Left ventricle myocardium inferior (tissue), 1 donor: ENCODE data around the gene SHISAL1. TPM values are rescaled to one million over a fixed set of nuclear protein-coding genes. Genes with fewer than 3 reads are reported as not detected.
A peak's percentile ranks its signal among the peaks of the same experiment; 100 is the strongest.
"Not testable (repeated sequence)": the region's sequence is repeated elsewhere in the genome, so short reads cannot be mapped to it uniquely, and the experiment has no call there.

ENCODE experiments used
- DNase-seq: peaks from one replicate; pipeline ENCODE4 v3.0.0-alpha.2; 2020
- H3K27ac ChIP-seq: fragments of 200-600 bp; replicated peaks from 2 replicates; pipeline ENCODE4 v1.8.0; 2021
- H3K27me3 ChIP-seq: fragments of 200-600 bp; 2 replicates; pipeline ENCODE4 v1.8.0; 2021; ENCODE audit warnings: low read depth
- H3K36me3 ChIP-seq: fragments of 200-600 bp; 2 replicates; pipeline ENCODE4 v1.8.0; 2021
- H3K4me1 ChIP-seq: fragments of 200-600 bp; 2 replicates; pipeline ENCODE4 v1.8.0; 2021
- H3K4me3 ChIP-seq: fragments of 200-600 bp; 2 replicates; pipeline ENCODE4 v1.8.0; 2021; ENCODE audit warnings: mild to moderate bottlenecking, moderate library complexity
- H3K9me3 ChIP-seq: fragments of 200-600 bp; replicated peaks from 2 replicates; pipeline ENCODE4 v1.8.0; 2021
- CTCF ChIP-seq: fragments of 200-600 bp; IDR thresholded peaks from 2 replicates; pipeline ENCODE4 v1.8.0; 2021; ENCODE audit warnings: antibody characterized with exemption, mild to moderate bottlenecking, borderline replicate concordance
- intact Hi-C: fragments of 100-400 bp; cut with micrococcal nuclease; formaldehyde crosslinking; loops from one replicate; pipeline ENCODE4 v1.11.0; 2022
- total RNA-seq: library from RNA; stranded (reverse); fragmentation: NEBNext Ultra II Directional; extraction: Animal tissue kit (Norgen Biotek cat#: 25700); gene quantifications from one replicate; pipeline ENCODE4 v1.2.1, GENCODE V29; 2021
- donor health status: DM: no; HTN: yes; CAD: no; lungs with severe emphysema.

Gene SHISAL1
- total RNA-seq, 1 donor from 2014 or later: 1.3 TPM

DNA sequence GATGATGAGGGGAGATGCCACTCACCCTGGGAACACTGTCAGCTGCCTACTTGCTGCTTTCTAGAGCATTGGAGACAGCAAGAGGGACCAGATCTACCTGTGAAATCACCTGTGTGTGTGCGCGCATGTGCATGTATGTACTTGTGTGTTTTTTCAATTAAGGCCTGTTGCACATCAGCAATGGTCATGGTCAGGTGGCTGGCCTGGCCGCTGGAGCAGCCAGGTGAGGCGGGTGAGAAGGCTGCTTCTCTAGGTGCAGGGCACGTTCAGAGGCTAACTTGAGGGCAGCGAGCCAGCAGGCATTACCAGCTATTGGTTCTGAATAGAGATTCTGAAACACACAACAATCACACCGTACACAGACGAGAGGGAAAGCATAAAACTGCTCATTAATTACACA lies 66.9 kb downstream of the SHISAL1 start:
- Histone ChIP-seq H3K4me1 (peaks cover 5% of the 10 kb centered on the region), H3K27ac (no peak overlapping the region), H3K4me3 (no peak overlapping the region), H3K9me3 (peaks cover 20% of the 10 kb centered on the region), H3K36me3 (no peaks in the 10 kb centered on the region), H3K27me3 (peaks cover 28% of the 10 kb centered on the region)
- DNase-seq: no peak
- no peak for TF ChIP-seq CTCF
- intact Hi-C loops: no loop called here

DNA sequence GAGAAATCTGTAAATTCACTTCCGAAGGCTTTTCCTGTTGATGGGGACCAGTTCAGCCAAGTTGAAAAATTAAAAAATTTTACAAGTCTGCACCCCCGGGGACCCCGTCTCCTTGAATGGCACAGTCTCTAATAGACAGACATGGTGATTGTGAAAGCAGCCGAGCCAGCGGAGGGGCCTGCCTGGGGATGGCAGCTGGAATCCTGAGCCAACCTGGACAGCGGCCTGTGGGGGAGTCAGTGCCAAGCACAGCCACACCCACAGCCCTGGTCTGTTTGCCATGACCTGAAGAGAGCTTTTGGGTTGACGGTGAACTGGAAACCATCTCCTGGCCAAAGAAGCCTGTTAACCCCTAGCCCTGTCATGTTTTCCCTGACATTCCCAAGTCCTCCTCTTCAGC lies 67.3 kb downstream of the SHISAL1 start:
- no peaks in the 10 kb centered on the region for H3K36me3 ChIP-seq
- no peak overlapping the region for H3K4me3 ChIP-seq
- peaks cover 5% of the 10 kb centered on the region for H3K4me1 ChIP-seq
- peaks cover 16% of the 10 kb centered on the region for H3K9me3 ChIP-seq
- peak; percentile 49 for DNase-seq
- peaks cover 28% of the 10 kb centered on the region for H3K27me3 ChIP-seq
- intact Hi-C loops: no loop called here
- no peak for TF ChIP-seq CTCF
- H3K27ac ChIP-seq: no peak overlapping the region

- Histone ChIP-seq H3K27me3 (peaks cover 28% of the 10 kb centered on the region), H3K27ac (no peak overlapping the region), H3K36me3 (no peaks in the 10 kb centered on the region), H3K4me3 (no peak overlapping the region), H3K9me3 (peaks cover 5% of the 10 kb centered on the region), H3K4me1 (peaks cover 5% of the 10 kb centered on the region)
- TF ChIP-seq CTCF: no peak
- no peak for DNase-seq
- intact Hi-C loops: no loop called here
Observed at GRCh38 chr22:44244265-44244822, 68.4 kb downstream of the SHISAL1 start.

GRCh38 chr22:44243761-44244160 lies 69.0 kb downstream of the SHISAL1 start:
- no peak overlapping the region for H3K27ac ChIP-seq
- peaks cover 28% of the 10 kb centered on the region for H3K27me3 ChIP-seq
- no peak for DNase-seq
- no peak for TF ChIP-seq CTCF
- no peaks in the 10 kb centered on the region for H3K36me3 ChIP-seq
- H3K9me3 ChIP-seq: peaks cover under 1% of the 10 kb centered on the region
- intact Hi-C loops: no loop called here
- no peak overlapping the region for H3K4me3 ChIP-seq
- H3K4me1 ChIP-seq: peaks cover 5% of the 10 kb centered on the region

GRCh38 chr22:44242946-44243724 lies 69.6 kb downstream of the SHISAL1 start:
- no peak overlapping the region for H3K4me3 ChIP-seq
- H3K9me3 ChIP-seq: peaks cover 6% of the 10 kb centered on the region
- no peak overlapping the region for H3K27ac ChIP-seq
- intact Hi-C loops: no loop called here
- peaks cover 5% of the 10 kb centered on the region for H3K4me1 ChIP-seq
- no peaks in the 10 kb centered on the region for H3K36me3 ChIP-seq
- no peak for TF ChIP-seq CTCF
- H3K27me3 ChIP-seq: peaks cover 28% of the 10 kb centered on the region
- no peak for DNase-seq

DNA sequence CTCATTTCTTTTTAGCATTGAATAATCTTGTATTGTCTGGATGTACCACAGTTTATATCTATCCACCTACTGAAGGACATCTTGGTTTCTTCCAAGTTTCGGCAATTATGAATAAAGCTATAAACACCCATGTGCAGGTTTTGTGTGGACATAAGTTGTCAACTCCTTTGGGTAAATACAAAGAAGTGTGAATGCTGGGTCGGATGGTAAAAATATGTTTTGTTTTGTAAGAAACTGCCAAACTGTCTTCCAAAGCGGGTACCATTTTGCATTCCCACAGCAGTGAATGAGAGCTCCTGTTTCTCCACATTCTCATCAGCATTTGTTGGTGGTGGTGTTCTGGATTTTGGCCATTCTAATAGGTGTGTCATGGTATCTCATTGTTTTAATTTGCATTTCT lies 71.6 kb downstream of the SHISAL1 start:
- H3K4me1 ChIP-seq, H3K36me3 ChIP-seq, intact Hi-C loops, DNase-seq, H3K27ac ChIP-seq, H3K4me3 ChIP-seq: not testable (repeated sequence)
- peaks cover 19% of the 10 kb centered on the region for H3K9me3 ChIP-seq
- H3K27me3 ChIP-seq: peaks cover 28% of the 10 kb centered on the region
